WERI-Rb-1 (cell line): Measurements from ENCODE around the gene FNDC5.

ENCODE experiments used
- DNase-seq: peaks from one replicate; pipeline ENCODE4 v3.0.0-alpha.2; 2020
- H3K27ac ChIP-seq: fragments of 250-450 bp; sonication (Bioruptor Pico); 2 replicates; pipeline ENCODE4 v1.5.1; 2020; ENCODE audit warnings: mild to moderate bottlenecking, moderate library complexity
- H3K27me3 ChIP-seq: fragments of 250-450 bp; sonication (Bioruptor Pico); 2 replicates; pipeline ENCODE4 v1.5.1; 2021; ENCODE audit warnings: mild to moderate bottlenecking, low read depth, moderate library complexity; ENCODE audit not compliant: insufficient read depth, severe bottlenecking
- H3K36me3 ChIP-seq: fragments of 250-450 bp; sonication (Bioruptor Pico); 2 replicates; pipeline ENCODE4 v1.5.1; 2020; ENCODE audit warnings: mild to moderate bottlenecking, moderate library complexity
- H3K4me3 ChIP-seq: 2 replicates; pipeline ENCODE4 v1.5.1; 2011; ENCODE audit warnings: low read depth, mild to moderate bottlenecking, control low read depth, low read length
- H3K9me3 ChIP-seq: fragments of 250-450 bp; sonication (Bioruptor Pico); 2 replicates; pipeline ENCODE4 v1.5.1; 2021; ENCODE audit warnings: mild to moderate bottlenecking, moderate library complexity; ENCODE audit not compliant: severe bottlenecking
- CTCF ChIP-seq: IDR thresholded peaks from 2 replicates; pipeline ENCODE4 v1.5.1; 2011; ENCODE audit warnings: low read depth, mild to moderate bottlenecking, control low read depth, inconsistent platforms, low read length

FNDC5 gene

GRCh38 chr1:32863218-32863880 is 7.4 kb downstream of the FNDC5 start:
- no peak for DNase-seq
- H3K4me3 ChIP-seq = no peak overlapping the region
- H3K36me3 ChIP-seq = peaks cover 72% of the 10 kb centered on the region
- no peak overlapping the region for H3K27ac ChIP-seq
- no peak for TF ChIP-seq CTCF
- no peaks in the 10 kb centered on the region for H3K27me3 ChIP-seq
- H3K9me3 ChIP-seq = no peaks in the 10 kb centered on the region

GRCh38 chr1:32861904-32862695 is 8.6 kb downstream of the FNDC5 start:
- H3K27me3 ChIP-seq = no peaks in the 10 kb centered on the region
- H3K4me3 ChIP-seq = no peak overlapping the region
- H3K27ac ChIP-seq = no peak overlapping the region
- no peaks in the 10 kb centered on the region for H3K9me3 ChIP-seq
- DNase-seq = no peak
- peaks cover 67% of the 10 kb centered on the region for H3K36me3 ChIP-seq
- no peak for TF ChIP-seq CTCF

DNA sequence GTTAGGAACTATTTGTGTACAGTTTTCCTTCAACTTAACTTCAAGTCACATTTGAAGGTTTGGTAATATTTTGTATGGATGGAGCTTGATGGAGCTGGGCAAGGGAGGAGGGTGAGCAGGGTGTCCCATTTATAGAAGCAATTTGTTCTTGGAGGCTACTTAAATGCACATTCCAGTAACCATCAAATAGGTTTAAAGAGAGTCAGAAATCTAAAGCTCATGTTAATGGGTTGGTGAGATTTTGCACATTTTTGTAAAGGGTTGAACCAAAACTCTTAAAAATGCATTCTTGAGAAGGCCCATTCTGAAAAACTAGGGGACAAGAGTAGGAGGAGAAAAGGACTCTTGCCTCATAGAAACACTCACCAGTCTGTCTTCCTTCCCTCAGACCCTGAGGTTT is 10.1 kb downstream of the FNDC5 start:
- H3K27ac ChIP-seq = no peak overlapping the region
- no peaks in the 10 kb centered on the region for H3K9me3 ChIP-seq
- no peak for DNase-seq

DNA sequence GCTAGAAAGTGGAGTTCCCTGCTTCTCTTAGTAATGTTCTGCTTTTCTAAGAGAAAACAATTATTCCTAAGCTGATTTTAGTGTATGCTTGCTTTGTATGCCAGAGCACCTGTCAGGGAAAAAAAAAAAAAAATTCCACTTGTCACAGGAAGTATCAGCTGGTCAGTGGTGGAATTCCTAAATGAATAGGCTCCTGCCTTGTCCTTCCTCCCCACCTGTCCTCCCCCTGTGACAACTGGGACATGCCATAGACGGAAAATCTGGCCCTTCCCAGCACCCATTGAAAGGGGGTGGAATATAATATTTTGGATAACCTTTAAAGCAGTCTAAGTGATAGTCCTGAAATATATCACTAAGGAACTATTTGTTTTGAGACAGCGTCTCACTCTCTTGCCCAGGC is 10.8 kb downstream of the FNDC5 start:
- DNase-seq = no peak

More for the DNA sequence above, 10.1 kb downstream of the FNDC5 start:
- peaks cover 69% of the 10 kb centered on the region for H3K36me3 ChIP-seq
- H3K27me3 ChIP-seq = no peaks in the 10 kb centered on the region
- TF ChIP-seq CTCF = no peak
- no peak overlapping the region for H3K4me3 ChIP-seq

DNA sequence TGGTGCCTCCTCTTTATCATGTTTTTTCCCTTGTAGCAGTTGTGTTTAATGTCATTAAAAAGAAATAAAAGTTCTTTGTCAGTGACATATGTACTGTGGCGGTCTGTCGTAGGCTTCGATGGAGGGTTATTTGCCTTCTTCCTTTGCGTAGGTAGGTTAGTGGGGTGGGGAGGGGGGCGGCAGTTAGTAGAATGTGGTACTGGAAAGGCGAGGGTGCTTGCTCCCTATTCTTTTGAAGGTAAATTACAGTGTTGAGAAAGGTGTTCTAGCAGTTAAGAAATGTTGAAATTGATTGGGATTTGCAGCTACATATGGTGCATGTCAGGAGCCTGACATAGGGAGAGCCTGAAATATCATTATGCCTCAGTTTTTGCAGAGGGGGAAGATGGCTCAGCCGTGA is 11.9 kb downstream of the FNDC5 start:
- Histone ChIP-seq H3K9me3 (no peaks in the 10 kb centered on the region), H3K27me3 (no peaks in the 10 kb centered on the region), H3K36me3 (peaks cover 77% of the 10 kb centered on the region), H3K27ac (no peak overlapping the region), H3K4me3 (no peak overlapping the region)
- no peak for TF ChIP-seq CTCF
- no peak for DNase-seq

More for the DNA sequence above, 10.8 kb downstream of the FNDC5 start:
- H3K27me3 ChIP-seq = no peaks in the 10 kb centered on the region
- no peaks in the 10 kb centered on the region for H3K9me3 ChIP-seq
- H3K27ac ChIP-seq = no peak overlapping the region
- peaks cover 72% of the 10 kb centered on the region for H3K36me3 ChIP-seq
- no peak for TF ChIP-seq CTCF
- H3K4me3 ChIP-seq = no peak overlapping the region
